Mammary epithelial cell (primary cell): ENCODE results near the gene SIK3.

Experiments
- CTCF ChIP-seq, 2 donors: IDR thresholded peaks in 1 of 2; conservative IDR thresholded peaks in 1 of 2; 2 replicates each; pipeline ENCODE4 v1.5.1; 2011 to 2012; ENCODE audit warnings: inconsistent platforms in 2 of 2, low read length in 2 of 2, mild to moderate bottlenecking in 2 of 2, control low read depth in 1 of 2, low read depth in 1 of 2; ENCODE audit not compliant: insufficient read depth in 1 of 2; ENCODE audit errors: extremely low read depth in 1 of 2
- EZH2 ChIP-seq: IDR thresholded peaks from 2 replicates; pipeline ENCODE4 v1.6.1; 2012; ENCODE audit warnings: low read length, inconsistent platforms, borderline replicate concordance

- TF ChIP-seq CTCF (conservative IDR thresholded peaks at IDR 0.05 in 1 of 2, IDR thresholded peaks at IDR 0.05 in 1 of 2; ENCODE audit: extremely low read depth in 1 of 2, insufficient read depth in 1 of 2, low read depth in 1 of 2, low read length in 2 of 2) (no peak), EZH2 (no peak)
Observed at GRCh38 chr11:116869610-116870009, 228.6 kb downstream of the SIK3 start.
